T-helper 17 cell (primary cell): Measurements from ENCODE around the gene TCF20. TPM values are rescaled to one million over a fixed set of nuclear protein-coding genes. Genes with fewer than 3 reads are reported as not detected.

ENCODE experiments used
- ATAC-seq: fragments of 150-1000 bp; cut with Tn5 transposase; 2 replicates; pipeline ENCODE4 v1.10.0; 2021; ENCODE audit warnings: mild to moderate bottlenecking, moderate library complexity
- DNase-seq, 3 donors: peaks; one replicate each; pipeline versions ENCODE4 v3.0.0 to v3.0.0-alpha.2; 2020 to 2021
- H3K9me3 ChIP-seq: one replicate; pipeline ENCODE4 v1.7.0; 2013; ENCODE audit warnings: low read length, mild to moderate bottlenecking; ENCODE audit not compliant: control insufficient read depth, poor library complexity, severe bottlenecking
- H3K27ac Mint-ChIP-seq: one replicate; pipeline ENCODE4 v1.8.0; 2022; ENCODE audit warnings: mild to moderate bottlenecking, moderate library complexity, mixed read lengths
- H3K27me3 Mint-ChIP-seq: one replicate; pipeline ENCODE4 v1.8.0; 2022; ENCODE audit warnings: mixed read lengths
- H3K36me3 Mint-ChIP-seq: one replicate; pipeline ENCODE4 v1.8.0; 2022; ENCODE audit warnings: low read depth, mixed read lengths
- H3K4me1 Mint-ChIP-seq: one replicate; pipeline ENCODE4 v1.8.0; 2022; ENCODE audit warnings: mild to moderate bottlenecking, mixed read lengths
- H3K4me3 Mint-ChIP-seq: one replicate; pipeline ENCODE4 v1.8.0; 2022; ENCODE audit warnings: mild to moderate bottlenecking, moderate library complexity, mixed read lengths
- total RNA-seq, 4 donors: library from RNA in 2 of 4; stranded (reverse) in 2 of 4; gene quantifications; one replicate each; pipeline ENCODE4 v1.2.3 and lab custom pipeline; 2022 to 2026

TCF20 gene
- total RNA-seq, 2 donors from 2014 or later = 68.7 to 81.9 TPM

GRCh38 chr22:42294034-42294985 is 23.9 kb upstream of the TCF20 start:
- ATAC-seq (peak; percentile 85), DNase-seq (no peak)
- peaks cover 38% of the 10 kb centered on the region for H3K4me1 Mint-ChIP-seq
- H3K9me3 ChIP-seq = no peaks in the 10 kb centered on the region
- H3K27me3 Mint-ChIP-seq = no peaks in the 10 kb centered on the region
- H3K27ac Mint-ChIP-seq = peak overlapping the region; percentile 49
- H3K36me3 Mint-ChIP-seq = no peaks in the 10 kb centered on the region
- H3K4me3 Mint-ChIP-seq = peak overlapping the region; percentile 53

- H3K27ac Mint-ChIP-seq = no peak overlapping the region
- no peaks in the 10 kb centered on the region for H3K9me3 ChIP-seq
- H3K36me3 Mint-ChIP-seq = no peaks in the 10 kb centered on the region
- peaks cover 32% of the 10 kb centered on the region for H3K4me1 Mint-ChIP-seq
- H3K4me3 Mint-ChIP-seq = no peak overlapping the region
- DNase-seq (no peak), ATAC-seq (no peak)
- no peaks in the 10 kb centered on the region for H3K27me3 Mint-ChIP-seq
Observed at GRCh38 chr22:42292732-42293520, 22.5 kb upstream of the TCF20 start.

GRCh38 chr22:42291287-42291686 is 20.8 kb upstream of the TCF20 start:
- ATAC-seq = no peak
- H3K27ac Mint-ChIP-seq = peak overlapping the region; percentile 32
- H3K4me3 Mint-ChIP-seq = no peak overlapping the region
- H3K36me3 Mint-ChIP-seq = no peaks in the 10 kb centered on the region
- H3K4me1 Mint-ChIP-seq = peaks cover 29% of the 10 kb centered on the region
- H3K27me3 Mint-ChIP-seq = no peaks in the 10 kb centered on the region
- H3K9me3 ChIP-seq = no peaks in the 10 kb centered on the region
- no peak for DNase-seq

- H3K27ac Mint-ChIP-seq = no peak overlapping the region
- H3K9me3 ChIP-seq = no peaks in the 10 kb centered on the region
- no peaks in the 10 kb centered on the region for H3K36me3 Mint-ChIP-seq
- no peaks in the 10 kb centered on the region for H3K27me3 Mint-ChIP-seq
- DNase-seq (no peak), ATAC-seq (no peak)
- H3K4me3 Mint-ChIP-seq = no peak overlapping the region
- peaks cover 36% of the 10 kb centered on the region for H3K4me1 Mint-ChIP-seq
Observed at GRCh38 chr22:42289671-42290541, 19.5 kb upstream of the TCF20 start.

GRCh38 chr22:42288791-42289190 is 18.3 kb upstream of the TCF20 start:
- DNase-seq = no peak
- Mint-ChIP-seq H3K27me3 (no peaks in the 10 kb centered on the region), H3K27ac (no peak overlapping the region), H3K4me1 (peaks cover 31% of the 10 kb centered on the region), H3K4me3 (no peak overlapping the region), H3K36me3 (no peaks in the 10 kb centered on the region)
- no peak for ATAC-seq
- no peaks in the 10 kb centered on the region for H3K9me3 ChIP-seq

DNA sequence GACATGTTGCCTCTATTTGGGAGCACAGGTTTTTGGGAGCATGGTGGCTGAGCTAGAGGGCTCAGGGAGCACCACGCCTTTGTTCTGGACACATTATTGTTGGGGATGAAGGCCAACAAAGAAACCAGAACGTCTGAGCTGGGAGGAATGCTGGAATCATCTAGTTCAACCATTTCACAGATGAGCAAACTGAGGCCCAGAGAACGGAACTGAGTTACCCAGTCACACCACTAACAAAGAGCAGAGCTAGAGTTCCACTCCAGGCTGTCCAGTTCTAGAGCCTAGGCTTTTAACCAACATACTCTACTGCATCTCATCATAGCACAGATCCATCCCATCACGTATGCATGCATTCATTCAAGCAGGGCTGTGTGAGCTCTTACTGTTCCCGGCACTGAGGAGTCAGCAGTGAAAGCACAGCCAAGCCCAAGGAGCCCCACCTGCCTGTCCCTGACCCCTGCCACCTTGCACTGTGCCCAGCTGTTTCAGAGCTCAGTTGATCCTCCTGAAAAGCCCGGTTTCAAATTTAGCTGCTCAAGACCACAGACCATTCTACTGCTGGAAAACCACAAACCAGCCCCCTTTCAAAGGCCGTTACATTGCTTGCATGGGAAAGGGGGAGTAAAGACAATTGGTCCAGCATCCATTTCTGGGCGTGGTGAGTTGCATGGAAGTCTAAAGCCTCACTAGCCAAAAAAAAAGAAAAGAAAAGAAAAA is 16.9 kb upstream of the TCF20 start:
- H3K4me3 Mint-ChIP-seq = no peak overlapping the region
- H3K27ac Mint-ChIP-seq = peak overlapping the region; percentile 79
- peaks cover 31% of the 10 kb centered on the region for H3K4me1 Mint-ChIP-seq
- DNase-seq (no peak), ATAC-seq (no peak)
- no peaks in the 10 kb centered on the region for H3K36me3 Mint-ChIP-seq
- H3K9me3 ChIP-seq = no peaks in the 10 kb centered on the region
- H3K27me3 Mint-ChIP-seq = no peaks in the 10 kb centered on the region

DNA sequence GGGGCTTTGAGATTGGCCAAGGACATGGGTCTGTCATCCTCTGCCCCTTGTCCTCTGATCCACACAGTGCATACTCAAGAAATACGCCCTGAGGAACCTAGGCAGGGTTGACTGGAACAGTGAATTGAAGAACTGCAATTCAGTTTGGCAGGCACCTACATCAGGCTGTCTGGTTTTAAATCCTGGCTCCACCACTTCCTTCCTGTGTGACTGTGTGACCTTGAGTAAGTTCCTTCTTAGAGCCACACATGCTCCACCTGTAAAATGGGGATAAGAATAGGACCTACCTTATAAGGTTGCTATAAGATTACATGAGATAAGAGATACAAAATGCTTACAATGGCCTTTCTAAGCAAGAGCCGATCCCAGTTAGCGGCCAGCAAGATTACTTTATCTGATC is 15.8 kb upstream of the TCF20 start:
- Mint-ChIP-seq H3K4me3 (peak overlapping the region; percentile 67), H3K4me1 (peaks cover 25% of the 10 kb centered on the region), H3K27ac (peak overlapping the region; percentile 79), H3K36me3 (no peaks in the 10 kb centered on the region), H3K27me3 (no peaks in the 10 kb centered on the region)
- DNase-seq = no peak
- peak; percentile 85 for ATAC-seq
- no peaks in the 10 kb centered on the region for H3K9me3 ChIP-seq

DNA sequence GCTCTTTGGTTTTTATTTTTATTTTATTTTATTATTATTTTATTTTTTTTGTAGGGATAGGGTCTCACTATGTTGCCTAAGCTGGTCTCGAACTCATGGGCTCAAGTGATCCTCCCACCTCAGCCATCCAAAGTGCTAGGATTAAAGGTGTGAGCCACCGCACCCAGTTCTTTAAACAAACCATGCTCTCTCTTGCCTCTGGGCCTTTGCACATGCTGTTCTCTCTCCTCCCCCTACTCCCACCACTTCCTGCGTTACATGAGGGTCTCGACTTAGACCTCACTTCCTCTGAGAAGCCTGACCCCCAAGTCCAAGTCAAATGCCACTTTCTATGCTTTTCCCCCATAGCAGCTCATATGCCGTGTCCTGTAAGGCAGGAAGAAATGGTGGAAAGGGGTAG is 15.2 kb upstream of the TCF20 start:
- DNase-seq = no peak
- Mint-ChIP-seq H3K27ac (peak overlapping the region; percentile 79), H3K27me3 (no peaks in the 10 kb centered on the region), H3K36me3 (no peaks in the 10 kb centered on the region), H3K4me3 (peak overlapping the region; percentile 67), H3K4me1 (peaks cover 25% of the 10 kb centered on the region)
- no peak for ATAC-seq
- no peaks in the 10 kb centered on the region for H3K9me3 ChIP-seq

- Mint-ChIP-seq H3K4me3 (peak overlapping the region; percentile 80), H3K36me3 (no peaks in the 10 kb centered on the region), H3K4me1 (peaks cover 25% of the 10 kb centered on the region), H3K27me3 (no peaks in the 10 kb centered on the region), H3K27ac (peak overlapping the region; percentile 79)
- no peaks in the 10 kb centered on the region for H3K9me3 ChIP-seq
- DNase-seq (no peak), ATAC-seq (no peak)
Observed at GRCh38 chr22:42284643-42285181, 14.3 kb upstream of the TCF20 start.

DNA sequence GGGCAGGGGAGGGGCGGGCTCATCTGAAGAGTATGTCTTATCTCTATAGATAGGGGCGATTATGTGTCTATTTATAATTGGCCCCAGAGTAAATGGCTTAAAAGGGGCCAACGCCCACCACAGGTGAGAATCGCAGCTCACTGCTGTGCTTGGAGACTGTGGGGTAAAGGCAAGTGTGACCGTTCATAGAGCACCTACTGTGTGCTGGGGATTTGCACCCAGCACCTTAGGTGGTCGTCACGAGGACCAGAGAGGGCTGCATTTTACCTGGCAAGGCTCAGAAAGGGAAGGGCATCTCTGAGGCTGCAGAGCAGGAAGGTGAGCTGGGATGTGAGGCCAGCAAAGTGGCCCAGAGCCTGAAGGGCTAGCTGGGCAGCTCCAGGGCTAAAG is 13.7 kb upstream of the TCF20 start:
- Mint-ChIP-seq H3K27me3 (no peaks in the 10 kb centered on the region), H3K4me1 (peaks cover 25% of the 10 kb centered on the region), H3K4me3 (peak overlapping the region; percentile 80), H3K27ac (no peak overlapping the region), H3K36me3 (no peaks in the 10 kb centered on the region)
- DNase-seq (no peak), ATAC-seq (no peak)
- H3K9me3 ChIP-seq = no peaks in the 10 kb centered on the region

- no peak overlapping the region for H3K27ac Mint-ChIP-seq
- H3K9me3 ChIP-seq = no peaks in the 10 kb centered on the region
- peaks cover 25% of the 10 kb centered on the region for H3K4me1 Mint-ChIP-seq
- H3K27me3 Mint-ChIP-seq = no peaks in the 10 kb centered on the region
- ATAC-seq = peak; percentile 64
- no peaks in the 10 kb centered on the region for H3K36me3 Mint-ChIP-seq
- peak in 1 of 3 donors; percentile 32 for DNase-seq
- peak overlapping the region; percentile 80 for H3K4me3 Mint-ChIP-seq
Observed at GRCh38 chr22:42283278-42284201, 13.1 kb upstream of the TCF20 start.
